A549 (cell line): ENCODE results near the gene DYRK3.

Experiments
- CEBPB ChIP-seq, 2 experiments: fragments of >200 bp in 1 of 2; sonication (Bioruptor Twin) in 1 of 2; formaldehyde crosslinking in 1 of 2; IDR thresholded peaks; 2 replicates each; pipeline ENCODE4 v1.6.1; 2012 to 2016
- EHMT2 ChIP-seq: fragments of 200-600 bp; sonication (generic); IDR thresholded peaks from 2 replicates; pipeline ENCODE4 v1.6.1; 2016; ENCODE audit warnings: antibody characterized with exemption, low read depth, mild to moderate bottlenecking, moderate library complexity
- EP300 ChIP-seq, 2 experiments: fragments of >200 bp; sonication (Bioruptor Twin); formaldehyde crosslinking; IDR thresholded peaks; 2 replicates in 1 of 2; 3 replicates in 1 of 2; pipeline ENCODE4 v1.6.1; 2016 to 2017
- MAZ ChIP-seq: fragments of 150-350 bp; IDR thresholded peaks from 2 replicates; pipeline ENCODE4 v1.6.1; 2014; ENCODE audit warnings: antibody characterized with exemption, low read depth, low read length, borderline replicate concordance
- POLR2A ChIP-seq: IDR thresholded peaks from 2 replicates; pipeline ENCODE4 v1.6.1; 2012; ENCODE audit warnings: mild to moderate bottlenecking, low read length
- RAD21 ChIP-seq, 2 experiments: fragments of >200 bp in 1 of 2; sonication (Bioruptor Twin) in 1 of 2; formaldehyde crosslinking in 1 of 2; IDR thresholded peaks in 1 of 2; conservative IDR thresholded peaks in 1 of 2; 2 replicates in 1 of 2; 3 replicates in 1 of 2; pipeline ENCODE4 v1.6.1; 2012 to 2018; ENCODE audit warnings: inconsistent platforms in 1 of 2
- SMC3 ChIP-seq: fragments of >200 bp; sonication (Bioruptor Twin); formaldehyde crosslinking; IDR thresholded peaks from 3 replicates; pipeline ENCODE4 v1.6.1; 2018; ENCODE audit warnings: inconsistent platforms
- SREBF2 ChIP-seq: fragments of 450-650 bp; IDR thresholded peaks from 2 replicates; pipeline ENCODE4 v1.6.1; 2014; ENCODE audit warnings: mild to moderate bottlenecking, moderate library complexity
- TF ChIP-seq, protein P1 (sequence below): fragments of >200 bp; sonication (Bioruptor Twin); formaldehyde crosslinking; IDR thresholded peaks from 3 replicates; pipeline ENCODE4 v1.5.1; 2016
- TF ChIP-seq, protein P2 (sequence below): fragments of 200-600 bp; sonication (generic); IDR thresholded peaks from 2 replicates; pipeline ENCODE4 v1.6.1; 2016; ENCODE audit warnings: antibody characterized with exemption, mild to moderate bottlenecking, moderate library complexity

DNA sequence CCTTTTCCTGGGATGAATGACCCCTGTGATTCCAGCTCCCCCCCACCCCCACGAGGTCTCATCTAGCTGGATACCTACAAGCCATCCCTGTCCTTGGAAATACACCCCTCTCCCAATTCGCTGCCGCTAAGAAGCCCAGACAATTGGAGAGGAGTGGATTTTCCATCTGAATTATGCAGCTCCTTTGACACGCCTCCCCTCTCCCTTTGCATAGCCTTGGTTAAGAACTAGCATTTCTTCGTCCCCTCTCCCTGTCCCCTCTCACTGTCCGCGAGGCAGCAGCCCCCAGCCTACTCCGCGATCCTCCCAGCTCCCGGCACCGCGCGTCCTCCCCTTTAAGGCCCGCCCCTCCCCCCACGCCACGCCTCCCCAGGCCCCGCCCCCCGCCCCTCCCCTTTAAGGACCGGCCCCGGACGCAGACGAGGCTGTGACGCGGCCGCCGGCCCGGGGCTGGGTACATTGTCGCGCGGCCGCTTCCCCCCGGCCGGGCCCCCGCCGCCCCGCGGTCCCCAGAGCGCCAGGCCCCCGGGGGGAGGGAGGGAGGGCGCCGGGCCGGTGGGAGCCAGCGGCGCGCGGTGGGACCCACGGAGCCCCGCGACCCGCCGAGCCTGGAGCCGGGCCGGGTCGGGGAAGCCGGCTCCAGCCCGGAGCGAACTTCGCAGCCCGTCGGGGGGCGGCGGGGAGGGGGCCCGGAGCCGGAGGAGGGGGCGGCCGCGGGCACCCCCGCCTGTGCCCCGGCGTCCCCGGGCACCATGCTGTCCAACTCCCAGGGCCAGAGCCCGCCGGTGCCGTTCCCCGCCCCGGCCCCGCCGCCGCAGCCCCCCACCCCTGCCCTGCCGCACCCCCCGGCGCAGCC, 49.4 kb downstream of the DYRK3 start, which contains the start of gene MAPKAPK2:
- TF ChIP-seq, protein P1, sequence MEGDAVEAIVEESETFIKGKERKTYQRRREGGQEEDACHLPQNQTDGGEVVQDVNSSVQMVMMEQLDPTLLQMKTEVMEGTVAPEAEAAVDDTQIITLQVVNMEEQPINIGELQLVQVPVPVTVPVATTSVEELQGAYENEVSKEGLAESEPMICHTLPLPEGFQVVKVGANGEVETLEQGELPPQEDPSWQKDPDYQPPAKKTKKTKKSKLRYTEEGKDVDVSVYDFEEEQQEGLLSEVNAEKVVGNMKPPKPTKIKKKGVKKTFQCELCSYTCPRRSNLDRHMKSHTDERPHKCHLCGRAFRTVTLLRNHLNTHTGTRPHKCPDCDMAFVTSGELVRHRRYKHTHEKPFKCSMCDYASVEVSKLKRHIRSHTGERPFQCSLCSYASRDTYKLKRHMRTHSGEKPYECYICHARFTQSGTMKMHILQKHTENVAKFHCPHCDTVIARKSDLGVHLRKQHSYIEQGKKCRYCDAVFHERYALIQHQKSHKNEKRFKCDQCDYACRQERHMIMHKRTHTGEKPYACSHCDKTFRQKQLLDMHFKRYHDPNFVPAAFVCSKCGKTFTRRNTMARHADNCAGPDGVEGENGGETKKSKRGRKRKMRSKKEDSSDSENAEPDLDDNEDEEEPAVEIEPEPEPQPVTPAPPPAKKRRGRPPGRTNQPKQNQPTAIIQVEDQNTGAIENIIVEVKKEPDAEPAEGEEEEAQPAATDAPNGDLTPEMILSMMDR: no peak
- TF ChIP-seq EP300 (IDR thresholded peaks at IDR 0.05) (no peak), EHMT2 (no peak), RAD21 (conservative IDR thresholded peaks at IDR 0.05 in 1 of 2, IDR thresholded peaks at IDR 0.05 in 1 of 2) (no peak), SMC3 (no peak), CEBPB (IDR thresholded peaks at IDR 0.05) (no peak), POLR2A (peak; percentile 42), MAZ (no peak), SREBF2 (no peak)
- TF ChIP-seq, protein P2, sequence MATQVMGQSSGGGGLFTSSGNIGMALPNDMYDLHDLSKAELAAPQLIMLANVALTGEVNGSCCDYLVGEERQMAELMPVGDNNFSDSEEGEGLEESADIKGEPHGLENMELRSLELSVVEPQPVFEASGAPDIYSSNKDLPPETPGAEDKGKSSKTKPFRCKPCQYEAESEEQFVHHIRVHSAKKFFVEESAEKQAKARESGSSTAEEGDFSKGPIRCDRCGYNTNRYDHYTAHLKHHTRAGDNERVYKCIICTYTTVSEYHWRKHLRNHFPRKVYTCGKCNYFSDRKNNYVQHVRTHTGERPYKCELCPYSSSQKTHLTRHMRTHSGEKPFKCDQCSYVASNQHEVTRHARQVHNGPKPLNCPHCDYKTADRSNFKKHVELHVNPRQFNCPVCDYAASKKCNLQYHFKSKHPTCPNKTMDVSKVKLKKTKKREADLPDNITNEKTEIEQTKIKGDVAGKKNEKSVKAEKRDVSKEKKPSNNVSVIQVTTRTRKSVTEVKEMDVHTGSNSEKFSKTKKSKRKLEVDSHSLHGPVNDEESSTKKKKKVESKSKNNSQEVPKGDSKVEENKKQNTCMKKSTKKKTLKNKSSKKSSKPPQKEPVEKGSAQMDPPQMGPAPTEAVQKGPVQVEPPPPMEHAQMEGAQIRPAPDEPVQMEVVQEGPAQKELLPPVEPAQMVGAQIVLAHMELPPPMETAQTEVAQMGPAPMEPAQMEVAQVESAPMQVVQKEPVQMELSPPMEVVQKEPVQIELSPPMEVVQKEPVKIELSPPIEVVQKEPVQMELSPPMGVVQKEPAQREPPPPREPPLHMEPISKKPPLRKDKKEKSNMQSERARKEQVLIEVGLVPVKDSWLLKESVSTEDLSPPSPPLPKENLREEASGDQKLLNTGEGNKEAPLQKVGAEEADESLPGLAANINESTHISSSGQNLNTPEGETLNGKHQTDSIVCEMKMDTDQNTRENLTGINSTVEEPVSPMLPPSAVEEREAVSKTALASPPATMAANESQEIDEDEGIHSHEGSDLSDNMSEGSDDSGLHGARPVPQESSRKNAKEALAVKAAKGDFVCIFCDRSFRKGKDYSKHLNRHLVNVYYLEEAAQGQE: no peak
